ENCODE results near the gene SEC22A.

SEC22A gene

GRCh38 chr3:123305192-123305591, 103.4 kb downstream of the SEC22A start:
- no peak for DNase-seq (ENCODE audit: low read depth in 2 of 2)

DNA sequence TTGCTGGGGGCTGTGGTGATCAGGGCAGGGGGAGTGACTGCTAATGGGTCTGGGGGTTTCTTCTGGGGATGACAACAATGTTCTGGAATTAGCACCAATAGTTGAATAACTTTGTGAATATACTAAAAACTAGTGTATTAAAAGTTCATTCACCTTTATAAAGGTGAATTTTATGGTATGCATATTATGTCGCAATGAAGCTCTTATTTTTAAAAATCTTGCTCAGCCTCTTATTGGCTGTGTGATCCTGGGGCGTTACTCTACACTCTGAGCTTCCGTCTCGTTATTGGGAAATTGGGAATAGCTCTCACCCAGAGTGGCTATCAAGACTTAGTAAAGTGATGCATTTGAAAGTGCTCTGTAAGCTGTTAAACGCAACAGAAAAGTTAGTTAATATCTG, 105.3 kb downstream of the SEC22A start:
- DNase-seq (ENCODE audit: low read depth in 2 of 2), result no peak

GRCh38 chr3:123310186-123310585, 108.4 kb downstream of the SEC22A start:
- no peak for DNase-seq (ENCODE audit: low read depth in 2 of 2)

DNA sequence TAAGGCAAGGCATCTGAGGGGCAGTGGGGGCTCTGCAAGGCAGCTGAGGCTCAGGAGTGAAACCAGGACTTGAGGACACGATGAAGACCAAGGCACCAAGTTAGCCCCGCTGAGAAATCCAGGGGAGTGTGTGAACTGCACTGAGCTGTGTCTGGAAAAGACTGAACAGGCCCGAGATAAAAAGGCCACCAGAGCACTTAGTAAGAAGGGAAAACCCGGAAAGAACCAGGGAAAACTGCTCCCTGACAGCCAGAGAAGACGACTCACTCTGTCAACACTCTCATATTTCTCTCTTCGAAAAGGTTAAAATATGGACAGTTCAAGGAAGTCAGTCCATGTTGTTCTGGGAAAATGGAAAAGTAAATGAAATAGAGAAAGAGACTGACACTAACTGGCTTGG, 109.0 kb downstream of the SEC22A start:
- DNase-seq (ENCODE audit: low read depth in 2 of 2), result no peak

DNA sequence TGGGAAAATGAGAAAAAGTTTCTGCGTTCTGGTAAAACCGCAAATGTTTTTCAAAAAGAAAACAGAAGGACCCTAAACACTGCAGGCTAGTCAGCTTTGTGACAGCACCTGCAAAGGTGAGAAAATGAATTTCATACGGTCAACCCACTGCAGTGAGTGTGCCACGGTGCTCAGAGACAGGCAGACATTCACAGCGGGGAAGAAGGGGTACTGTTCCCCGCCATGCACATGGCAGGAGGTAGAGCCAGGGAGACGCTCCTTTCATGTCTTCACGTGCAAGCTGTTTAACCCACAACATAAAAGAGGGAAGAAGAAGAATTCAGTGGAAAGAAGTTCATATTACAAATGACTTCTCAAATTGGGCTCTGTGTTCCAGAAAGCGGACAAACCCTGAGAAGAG, 109.5 kb downstream of the SEC22A start:
- no peak for DNase-seq (ENCODE audit: low read depth in 2 of 2)

GRCh38 chr3:123312331-123313265, 110.9 kb downstream of the SEC22A start:
- DNase-seq (ENCODE audit: low read depth in 2 of 2), result no peak

- no peak for DNase-seq (ENCODE audit: low read depth in 2 of 2)
Measured at GRCh38 chr3:123313889-123314288, 112.1 kb downstream of the SEC22A start.

GRCh38 chr3:123314359-123315270, 112.9 kb downstream of the SEC22A start:
- no peak for DNase-seq (ENCODE audit: low read depth in 2 of 2)

- DNase-seq (ENCODE audit: low read depth in 2 of 2), result no peak
Measured at GRCh38 chr3:123315271-123315595, 113.5 kb downstream of the SEC22A start.

DNA sequence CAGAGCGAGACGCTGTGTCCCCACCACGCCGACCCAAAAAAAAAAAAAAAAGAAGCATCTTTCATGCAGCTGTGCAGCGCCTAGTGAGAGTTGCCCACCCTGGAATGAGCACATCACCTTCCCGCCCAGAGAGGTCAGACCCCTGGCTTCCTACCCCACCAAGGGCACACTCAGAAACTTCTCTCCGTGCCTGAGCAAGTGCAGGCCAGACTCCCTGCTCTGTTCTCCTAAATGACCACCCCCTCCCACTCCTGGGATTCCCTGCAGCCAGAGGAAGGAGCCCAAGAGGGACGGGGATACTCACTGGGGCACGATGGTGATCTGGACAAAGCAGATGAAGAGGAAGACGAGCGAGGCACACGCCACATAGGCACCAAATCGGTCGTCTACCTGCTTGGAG, 116.0 kb downstream of the SEC22A start:
- no peak for DNase-seq (ENCODE audit: low read depth in 2 of 2)

DNA sequence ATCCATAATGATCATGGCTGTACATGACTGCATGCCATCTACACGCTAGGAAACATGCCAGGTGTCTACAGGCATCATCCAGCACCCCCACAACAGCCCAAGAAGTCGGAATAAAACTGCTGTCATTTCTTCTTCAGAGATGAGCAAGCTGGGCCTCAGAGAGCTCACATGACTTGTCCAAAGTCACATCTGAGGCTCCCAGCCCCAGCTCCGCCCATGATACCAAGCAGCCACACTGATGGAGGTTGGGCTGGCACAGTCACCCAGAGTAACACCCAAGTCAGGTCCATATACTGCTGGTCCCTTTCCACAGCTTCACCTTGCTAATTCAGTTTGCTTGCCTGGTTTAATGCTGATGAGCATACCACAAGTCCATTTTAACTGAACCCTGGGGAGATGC, 116.6 kb downstream of the SEC22A start:
- no peak for DNase-seq (ENCODE audit: low read depth in 2 of 2)

DNA sequence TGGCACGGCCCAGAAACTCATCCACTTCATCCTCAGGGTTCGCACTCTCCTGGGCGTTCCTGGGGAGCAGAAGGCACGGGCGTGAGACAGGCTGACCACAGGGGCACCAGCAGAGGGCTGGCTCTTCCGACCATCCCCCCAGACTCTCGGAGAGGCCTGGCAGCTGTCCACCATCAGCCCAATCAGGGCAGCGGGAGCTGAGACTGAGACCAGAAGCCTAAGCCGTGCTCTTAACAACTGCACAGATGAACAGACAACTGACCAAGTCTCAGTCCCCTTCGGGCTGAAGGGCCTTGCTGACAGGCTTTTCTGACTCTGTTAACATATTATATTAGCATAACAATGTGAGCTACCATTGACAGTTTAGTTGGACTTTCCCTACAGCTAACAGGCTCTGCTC, 118.0 kb downstream of the SEC22A start:
- DNase-seq (ENCODE audit: low read depth in 2 of 2), result no peak

DNA sequence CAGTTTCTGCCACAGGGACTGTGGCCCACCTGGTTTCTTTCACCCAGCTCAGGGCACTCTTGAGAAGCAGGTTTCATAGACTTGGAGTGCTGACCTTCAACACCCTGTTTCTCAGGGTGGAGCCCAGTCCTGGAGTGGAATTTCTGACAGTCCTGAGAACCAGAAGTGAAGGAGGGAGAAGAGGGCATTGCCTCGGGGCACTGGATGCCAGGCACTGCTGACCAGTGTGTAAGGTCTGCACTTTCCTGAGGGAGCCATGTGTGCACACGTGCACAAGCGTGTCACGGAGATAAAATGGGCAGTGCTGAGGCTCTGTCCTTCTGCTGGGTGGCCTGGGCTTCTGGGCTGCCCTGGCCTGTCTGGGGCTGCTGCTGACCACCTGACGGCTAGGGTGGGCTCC, 118.5 kb downstream of the SEC22A start:
- no peak for DNase-seq (ENCODE audit: low read depth in 2 of 2)

- no peak for DNase-seq (ENCODE audit: low read depth in 2 of 2)
Measured at GRCh38 chr3:123321806-123322205, 120.1 kb downstream of the SEC22A start.

DNA sequence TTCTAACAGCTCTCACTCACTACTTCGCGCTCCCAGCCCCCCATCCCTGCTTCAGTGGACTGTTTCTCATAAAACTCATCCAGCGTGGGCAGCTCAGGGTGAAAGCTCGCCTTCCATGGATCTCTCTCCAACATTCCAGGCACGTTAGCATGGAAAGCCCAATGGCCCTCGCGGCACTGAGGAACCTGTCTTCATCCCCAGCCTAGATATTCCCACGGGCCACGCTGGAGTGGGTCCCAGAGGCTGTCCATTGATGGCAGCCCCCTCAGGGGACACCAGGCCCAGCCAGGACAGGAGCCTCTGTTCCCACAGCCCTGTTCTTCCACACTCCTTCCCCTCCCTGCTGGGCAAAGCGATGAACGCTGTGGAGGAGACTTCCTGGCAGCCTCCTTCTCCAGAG, 121.1 kb downstream of the SEC22A start:
- DNase-seq (ENCODE audit: low read depth in 2 of 2), result no peak
